HL-60 (cell line): ENCODE results near the gene CERS2.

Source experiments
- GABPA ChIP-seq: IDR thresholded peaks from 2 replicates; pipeline ENCODE4 v1.6.1; 2012; ENCODE audit warnings: low read depth
- POLR2AphosphoS5 ChIP-seq: IDR thresholded peaks from 2 replicates; pipeline ENCODE4 v1.6.1; 2012; ENCODE audit warnings: low read depth
- TF ChIP-seq, protein P1 (sequence below): IDR thresholded peaks from one replicate; pipeline ENCODE4 v1.5.1; 2011; ENCODE audit warnings: low read length, control low read depth, inconsistent platforms; ENCODE audit not compliant: insufficient read depth

DNA sequence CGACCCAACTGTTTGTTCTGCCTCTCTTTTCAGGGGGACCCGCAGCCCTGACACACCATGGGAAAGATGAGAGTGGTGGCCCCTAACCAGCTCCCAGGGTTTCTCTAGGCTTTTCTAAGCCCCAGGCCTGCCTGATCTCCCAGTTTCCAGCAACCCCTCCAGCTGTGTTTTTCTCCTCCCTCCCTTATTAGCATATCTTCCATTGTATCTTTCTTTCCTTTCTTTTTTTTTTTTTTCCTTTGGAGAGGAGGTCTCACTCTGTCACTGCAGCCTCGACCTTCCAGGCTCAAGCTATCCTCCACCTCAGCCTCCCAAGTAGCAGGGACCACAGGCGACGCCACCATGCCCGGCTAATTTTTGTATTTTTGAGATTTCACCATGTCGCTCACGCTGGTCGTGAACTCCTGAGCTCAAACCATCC lies 1.8 kb upstream of the CERS2 start:
- TF ChIP-seq, protein P1, sequence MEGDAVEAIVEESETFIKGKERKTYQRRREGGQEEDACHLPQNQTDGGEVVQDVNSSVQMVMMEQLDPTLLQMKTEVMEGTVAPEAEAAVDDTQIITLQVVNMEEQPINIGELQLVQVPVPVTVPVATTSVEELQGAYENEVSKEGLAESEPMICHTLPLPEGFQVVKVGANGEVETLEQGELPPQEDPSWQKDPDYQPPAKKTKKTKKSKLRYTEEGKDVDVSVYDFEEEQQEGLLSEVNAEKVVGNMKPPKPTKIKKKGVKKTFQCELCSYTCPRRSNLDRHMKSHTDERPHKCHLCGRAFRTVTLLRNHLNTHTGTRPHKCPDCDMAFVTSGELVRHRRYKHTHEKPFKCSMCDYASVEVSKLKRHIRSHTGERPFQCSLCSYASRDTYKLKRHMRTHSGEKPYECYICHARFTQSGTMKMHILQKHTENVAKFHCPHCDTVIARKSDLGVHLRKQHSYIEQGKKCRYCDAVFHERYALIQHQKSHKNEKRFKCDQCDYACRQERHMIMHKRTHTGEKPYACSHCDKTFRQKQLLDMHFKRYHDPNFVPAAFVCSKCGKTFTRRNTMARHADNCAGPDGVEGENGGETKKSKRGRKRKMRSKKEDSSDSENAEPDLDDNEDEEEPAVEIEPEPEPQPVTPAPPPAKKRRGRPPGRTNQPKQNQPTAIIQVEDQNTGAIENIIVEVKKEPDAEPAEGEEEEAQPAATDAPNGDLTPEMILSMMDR = no peak
- TF ChIP-seq GABPA (no peak), POLR2AphosphoS5 (no peak)
